NB4 (cell line): ENCODE measurements around the gene NUDT21.

Experiments
- DNase-seq: peaks from one replicate; pipeline ENCODE4 v3.0.0; 2010; ENCODE audit warnings: low read depth
- H3K4me3 ChIP-seq: one replicate; pipeline ENCODE4 v1.5.1; 2011; ENCODE audit warnings: mild to moderate bottlenecking, low read depth, low read length, moderate library complexity
- MYC ChIP-seq: IDR thresholded peaks from 2 replicates; pipeline ENCODE4 v1.6.1; 2011; ENCODE audit warnings: low read depth, low read length
- POLR2A ChIP-seq: IDR thresholded peaks from 2 replicates; pipeline ENCODE4 v1.6.1; 2011; ENCODE audit warnings: mild to moderate bottlenecking; ENCODE audit not compliant: insufficient read length; ENCODE audit errors: extremely low read depth
- TF ChIP-seq, protein P1 (sequence below): IDR thresholded peaks from one replicate; pipeline ENCODE4 v1.5.1; 2012; ENCODE audit warnings: low read depth, low read length
- TF ChIP-seq, protein P2 (sequence below): IDR thresholded peaks from 2 replicates; pipeline ENCODE4 v1.6.1; 2011; ENCODE audit warnings: low read depth, low read length

The NUDT21 gene

DNA sequence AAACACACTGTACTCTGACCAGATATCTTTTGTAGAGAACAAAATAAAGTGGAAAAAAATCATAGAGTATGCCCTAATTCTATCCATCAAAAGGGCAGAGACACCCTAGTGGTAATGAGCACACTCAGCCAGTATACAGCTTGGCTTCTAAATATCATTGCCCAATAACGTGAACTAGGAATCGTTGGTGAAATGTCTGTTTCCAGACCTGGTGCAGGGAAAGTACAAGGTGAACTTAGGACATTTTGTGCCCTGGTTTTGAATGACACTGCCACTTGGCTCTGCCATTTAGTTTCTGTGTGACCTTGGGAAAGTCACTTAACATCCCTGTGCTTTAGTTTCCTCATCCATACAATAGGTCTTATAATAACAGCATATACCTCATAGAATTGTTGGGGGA, 39.5 kb downstream of the NUDT21 start:
- no peak for DNase-seq
- TF ChIP-seq, protein P1, sequence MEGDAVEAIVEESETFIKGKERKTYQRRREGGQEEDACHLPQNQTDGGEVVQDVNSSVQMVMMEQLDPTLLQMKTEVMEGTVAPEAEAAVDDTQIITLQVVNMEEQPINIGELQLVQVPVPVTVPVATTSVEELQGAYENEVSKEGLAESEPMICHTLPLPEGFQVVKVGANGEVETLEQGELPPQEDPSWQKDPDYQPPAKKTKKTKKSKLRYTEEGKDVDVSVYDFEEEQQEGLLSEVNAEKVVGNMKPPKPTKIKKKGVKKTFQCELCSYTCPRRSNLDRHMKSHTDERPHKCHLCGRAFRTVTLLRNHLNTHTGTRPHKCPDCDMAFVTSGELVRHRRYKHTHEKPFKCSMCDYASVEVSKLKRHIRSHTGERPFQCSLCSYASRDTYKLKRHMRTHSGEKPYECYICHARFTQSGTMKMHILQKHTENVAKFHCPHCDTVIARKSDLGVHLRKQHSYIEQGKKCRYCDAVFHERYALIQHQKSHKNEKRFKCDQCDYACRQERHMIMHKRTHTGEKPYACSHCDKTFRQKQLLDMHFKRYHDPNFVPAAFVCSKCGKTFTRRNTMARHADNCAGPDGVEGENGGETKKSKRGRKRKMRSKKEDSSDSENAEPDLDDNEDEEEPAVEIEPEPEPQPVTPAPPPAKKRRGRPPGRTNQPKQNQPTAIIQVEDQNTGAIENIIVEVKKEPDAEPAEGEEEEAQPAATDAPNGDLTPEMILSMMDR = no peak
- TF ChIP-seq POLR2A = no peak
- no peak for TF ChIP-seq MYC
- TF ChIP-seq, protein P2, sequence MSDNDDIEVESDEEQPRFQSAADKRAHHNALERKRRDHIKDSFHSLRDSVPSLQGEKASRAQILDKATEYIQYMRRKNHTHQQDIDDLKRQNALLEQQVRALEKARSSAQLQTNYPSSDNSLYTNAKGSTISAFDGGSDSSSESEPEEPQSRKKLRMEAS = no peak
- H3K4me3 ChIP-seq = no peak overlapping the region

- DNase-seq = no peak
- TF ChIP-seq POLR2A = no peak
- TF ChIP-seq MYC = no peak
- TF ChIP-seq, protein P1 = no peak
- TF ChIP-seq, protein P2 = no peak
- H3K4me3 ChIP-seq = no peak overlapping the region
Observed at GRCh38 chr16:56411123-56411522, 40.0 kb downstream of the NUDT21 start.

GRCh38 chr16:56409195-56409594, 41.9 kb downstream of the NUDT21 start:
- DNase-seq = peak; percentile 53
- H3K4me3 ChIP-seq = no peak overlapping the region
- TF ChIP-seq POLR2A = no peak

- no peak for DNase-seq
- H3K4me3 ChIP-seq = no peak overlapping the region
- TF ChIP-seq, protein P2 = no peak
- TF ChIP-seq MYC = no peak
- no peak for TF ChIP-seq POLR2A
- TF ChIP-seq, protein P1 = no peak
Observed at GRCh38 chr16:56408379-56409098, 42.6 kb downstream of the NUDT21 start.

- TF ChIP-seq POLR2A (no peak), MYC (no peak)
- TF ChIP-seq, protein P2 = no peak
- TF ChIP-seq, protein P1 = no peak
- no peak for DNase-seq
- no peak overlapping the region for H3K4me3 ChIP-seq
Observed at GRCh38 chr16:56405977-56406672, 45.0 kb downstream of the NUDT21 start.

- TF ChIP-seq, protein P1 = peak; percentile 18
- TF ChIP-seq MYC = no peak
- H3K4me3 ChIP-seq = no peak overlapping the region
- DNase-seq = peak; percentile 17
Observed at GRCh38 chr16:56401482-56401881, 49.6 kb downstream of the NUDT21 start.
